Measurements from ENCODE around the gene PPP2R3B.

Gene PPP2R3B

GRCh38 chrX:370244-370962, 16.3 kb downstream of the PPP2R3B start:
- DNase-seq, result no peak

- DNase-seq, result no peak
Measured at GRCh38 chrX:369563-370101, 17.1 kb downstream of the PPP2R3B start.

- DNase-seq, result no peak
Measured at GRCh38 chrX:368811-369562, 17.7 kb downstream of the PPP2R3B start.

GRCh38 chrX:367866-368265, 18.8 kb downstream of the PPP2R3B start:
- DNase-seq, result no peak

GRCh38 chrX:367349-367748, 19.4 kb downstream of the PPP2R3B start:
- DNase-seq, result no peak

- DNase-seq, result no peak
Measured at GRCh38 chrX:363621-364375, 22.9 kb downstream of the PPP2R3B start.

GRCh38 chrX:362937-363620, 23.6 kb downstream of the PPP2R3B start:
- no peak for DNase-seq

- no peak for DNase-seq
Measured at GRCh38 chrX:362351-362750, 24.4 kb downstream of the PPP2R3B start.

GRCh38 chrX:361231-362145, 25.2 kb downstream of the PPP2R3B start:
- no peak for DNase-seq

- DNase-seq, result no peak
Measured at GRCh38 chrX:360496-361150, 26.1 kb downstream of the PPP2R3B start.

GRCh38 chrX:358651-359143, 28.0 kb downstream of the PPP2R3B start:
- no peak for DNase-seq

- no peak for DNase-seq
Measured at GRCh38 chrX:357693-358471, 28.8 kb downstream of the PPP2R3B start.

- DNase-seq, result no peak
Measured at GRCh38 chrX:357035-357692, 29.5 kb downstream of the PPP2R3B start.

GRCh38 chrX:356385-357034, 30.2 kb downstream of the PPP2R3B start:
- DNase-seq, result no peak

GRCh38 chrX:355329-356050, 31.2 kb downstream of the PPP2R3B start:
- DNase-seq, result no peak

GRCh38 chrX:353566-354535, 32.9 kb downstream of the PPP2R3B start:
- DNase-seq, result no peak

Measured in right forelimb (tissue), 1 donor.